MM.1S (cell line): ENCODE measurements around the gene HPSE2.

Source experiments
- EZH2 ChIP-seq: fragments of 300-600 bp; sonication (generic); optimal IDR thresholded peaks from 2 replicates; pipeline ENCODE3; 2017; ENCODE audit warnings: low read depth, mild to moderate bottlenecking, antibody characterized with exemption, low read length, mixed read lengths
- EZH2phosphoT487 ChIP-seq: fragments of 300-600 bp; sonication (generic); IDR thresholded peaks from 2 replicates; pipeline ENCODE4 v1.6.1; 2018; ENCODE audit warnings: antibody characterized with exemption, low read length
- TF ChIP-seq, protein P1 (sequence below): fragments of 300-600 bp; sonication (generic); IDR thresholded peaks from 2 replicates; pipeline ENCODE4 v1.5.1; 2016; ENCODE audit warnings: antibody characterized with exemption, low read length, mixed read lengths

- TF ChIP-seq EZH2 (no peak), EZH2phosphoT487 (no peak)
- TF ChIP-seq, protein P1, sequence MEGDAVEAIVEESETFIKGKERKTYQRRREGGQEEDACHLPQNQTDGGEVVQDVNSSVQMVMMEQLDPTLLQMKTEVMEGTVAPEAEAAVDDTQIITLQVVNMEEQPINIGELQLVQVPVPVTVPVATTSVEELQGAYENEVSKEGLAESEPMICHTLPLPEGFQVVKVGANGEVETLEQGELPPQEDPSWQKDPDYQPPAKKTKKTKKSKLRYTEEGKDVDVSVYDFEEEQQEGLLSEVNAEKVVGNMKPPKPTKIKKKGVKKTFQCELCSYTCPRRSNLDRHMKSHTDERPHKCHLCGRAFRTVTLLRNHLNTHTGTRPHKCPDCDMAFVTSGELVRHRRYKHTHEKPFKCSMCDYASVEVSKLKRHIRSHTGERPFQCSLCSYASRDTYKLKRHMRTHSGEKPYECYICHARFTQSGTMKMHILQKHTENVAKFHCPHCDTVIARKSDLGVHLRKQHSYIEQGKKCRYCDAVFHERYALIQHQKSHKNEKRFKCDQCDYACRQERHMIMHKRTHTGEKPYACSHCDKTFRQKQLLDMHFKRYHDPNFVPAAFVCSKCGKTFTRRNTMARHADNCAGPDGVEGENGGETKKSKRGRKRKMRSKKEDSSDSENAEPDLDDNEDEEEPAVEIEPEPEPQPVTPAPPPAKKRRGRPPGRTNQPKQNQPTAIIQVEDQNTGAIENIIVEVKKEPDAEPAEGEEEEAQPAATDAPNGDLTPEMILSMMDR = no peak
These were observed 769.8 kb downstream of the HPSE2 start for GRCh38 chr10:98465866-98466265.
